ENCODE measurements around the gene GPC3. TPM values are rescaled to one million over a fixed set of nuclear protein-coding genes. Genes with fewer than 3 reads are reported as not detected.

GPC3 gene
- total RNA-seq, 3 donors from 2014 or later, result 0.46 to 0.82 (median 0.54) TPM

DNA sequence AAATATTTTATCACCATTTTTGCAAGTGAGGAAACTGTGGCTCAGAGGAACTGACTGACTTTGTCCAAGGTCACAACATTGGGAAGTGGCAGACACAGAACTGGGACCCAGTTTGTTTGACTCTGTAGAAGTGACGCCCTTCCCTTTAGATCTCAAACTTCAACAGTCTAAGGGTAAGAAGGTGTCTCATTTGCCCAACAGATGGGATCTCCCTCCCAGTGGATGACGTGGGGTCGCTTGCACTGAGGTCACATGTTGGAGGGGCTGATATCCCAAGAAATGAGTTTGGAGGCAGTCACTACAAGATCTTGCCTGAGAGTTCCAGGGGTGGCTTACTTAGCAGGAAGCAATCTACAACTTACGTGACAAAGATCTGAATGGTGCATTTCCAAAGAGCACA lies 397.6 kb downstream of the GPC3 start:
- Mint-ChIP-seq H3K9me3 (no peaks in the 10 kb centered on the region), H3K4me1 (ENCODE audit: low read depth) (no peaks in the 10 kb centered on the region), H3K4me3 (no peak overlapping the region), H3K36me3 (ENCODE audit: insufficient read depth) (no peaks in the 10 kb centered on the region), H3K27me3 (ENCODE audit: low read depth) (no peaks in the 10 kb centered on the region)
- DNase-seq, result no peak
- no peak for ATAC-seq

DNA sequence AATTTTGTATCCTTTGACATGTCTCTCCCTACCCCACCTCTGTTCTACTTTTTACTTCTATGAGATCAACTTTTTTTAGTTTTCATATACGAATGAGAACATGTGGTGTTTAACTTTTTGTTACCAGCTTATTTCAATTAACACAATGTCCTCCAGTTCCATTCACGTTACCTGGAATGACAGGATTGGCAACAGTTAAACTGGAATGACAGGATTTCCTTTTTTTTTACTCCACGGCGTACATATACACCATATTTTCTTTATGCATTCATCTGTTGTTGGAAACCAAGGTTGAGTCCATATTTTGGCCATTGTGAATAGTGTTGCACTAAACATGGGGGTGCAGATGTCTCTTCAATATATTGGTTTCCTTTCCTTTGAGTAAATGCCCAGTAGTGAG lies 398.3 kb downstream of the GPC3 start:
- no peaks in the 10 kb centered on the region for H3K27me3 Mint-ChIP-seq (ENCODE audit: low read depth)
- no peaks in the 10 kb centered on the region for H3K4me1 Mint-ChIP-seq (ENCODE audit: low read depth)
- no peak for ATAC-seq
- no peaks in the 10 kb centered on the region for H3K9me3 Mint-ChIP-seq
- H3K4me3 Mint-ChIP-seq, result no peak overlapping the region
- no peak for DNase-seq
- H3K36me3 Mint-ChIP-seq (ENCODE audit: insufficient read depth), result no peaks in the 10 kb centered on the region

DNA sequence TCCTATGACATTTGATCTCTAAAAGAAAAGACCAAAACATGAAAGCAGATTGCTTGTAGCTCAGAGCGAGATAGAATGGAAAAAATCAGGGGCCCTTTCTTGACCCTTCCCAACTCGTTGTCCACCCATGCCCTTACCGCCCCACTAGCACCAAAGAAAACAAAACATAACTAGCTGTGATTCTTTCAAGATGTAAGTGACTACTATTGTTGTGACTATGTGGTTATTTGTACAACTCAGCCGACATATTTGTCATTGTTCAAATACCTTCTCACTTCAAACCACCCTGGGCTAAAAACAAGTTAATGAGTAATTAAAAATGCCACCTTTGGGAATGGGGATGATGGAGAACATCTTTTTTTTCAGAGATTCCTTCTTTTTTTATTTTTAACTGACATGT lies 399.0 kb downstream of the GPC3 start:
- H3K4me1 Mint-ChIP-seq (ENCODE audit: low read depth), result no peaks in the 10 kb centered on the region
- H3K27me3 Mint-ChIP-seq (ENCODE audit: low read depth), result no peaks in the 10 kb centered on the region
- DNase-seq, result no peak
- no peaks in the 10 kb centered on the region for H3K9me3 Mint-ChIP-seq
- H3K36me3 Mint-ChIP-seq (ENCODE audit: insufficient read depth), result no peaks in the 10 kb centered on the region
- H3K4me3 Mint-ChIP-seq, result no peak overlapping the region
- no peak for ATAC-seq

DNA sequence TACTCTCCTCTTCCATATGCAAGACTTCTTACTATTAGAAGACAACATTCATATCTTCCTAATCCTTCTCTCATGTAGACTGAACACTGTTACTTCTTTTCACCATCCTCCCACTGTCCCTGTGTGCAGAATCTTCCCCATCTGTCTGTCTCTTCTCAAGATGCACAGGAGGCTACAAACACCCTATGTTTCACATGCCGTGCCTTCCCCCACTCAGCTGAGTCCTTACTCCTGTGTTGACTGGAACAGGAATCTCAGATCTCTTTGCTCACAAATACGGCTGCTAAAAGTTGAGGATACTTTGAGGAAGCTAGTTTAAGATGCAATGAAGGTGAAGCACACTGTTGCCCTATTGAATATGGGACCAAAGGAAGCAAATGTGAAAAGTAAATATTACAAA lies 401.6 kb downstream of the GPC3 start:
- Mint-ChIP-seq H3K27me3 (ENCODE audit: low read depth) (peaks cover 2% of the 10 kb centered on the region), H3K9me3 (no peaks in the 10 kb centered on the region), H3K4me3 (no peak overlapping the region), H3K36me3 (ENCODE audit: insufficient read depth) (no peaks in the 10 kb centered on the region), H3K4me1 (ENCODE audit: low read depth) (no peaks in the 10 kb centered on the region)
- DNase-seq (no peak), ATAC-seq (no peak)

DNA sequence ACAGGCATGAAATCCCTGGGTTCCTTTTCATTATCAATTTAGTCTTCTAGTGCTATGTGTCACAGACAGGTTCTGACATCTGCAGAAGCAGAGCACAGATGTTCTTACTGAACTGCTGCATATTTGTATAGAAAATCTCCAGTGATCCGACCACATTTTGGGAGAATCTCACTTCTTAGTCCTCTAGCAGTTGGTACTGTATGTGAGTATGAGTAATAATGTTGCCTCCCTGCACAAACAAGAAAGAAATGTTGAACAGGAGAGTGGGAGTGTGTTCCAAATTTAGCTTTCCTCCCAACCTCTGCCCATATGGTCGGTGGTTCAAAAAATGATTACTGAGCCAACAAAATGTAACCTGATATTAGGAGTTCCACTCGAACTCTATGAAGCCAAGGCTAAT lies 404.8 kb downstream of the GPC3 start:
- Mint-ChIP-seq H3K36me3 (ENCODE audit: insufficient read depth) (no peaks in the 10 kb centered on the region), H3K4me1 (ENCODE audit: low read depth) (no peaks in the 10 kb centered on the region), H3K9me3 (no peaks in the 10 kb centered on the region), H3K27me3 (ENCODE audit: low read depth) (peaks cover 2% of the 10 kb centered on the region), H3K4me3 (no peak overlapping the region)
- ATAC-seq (no peak), DNase-seq (no peak)

DNA sequence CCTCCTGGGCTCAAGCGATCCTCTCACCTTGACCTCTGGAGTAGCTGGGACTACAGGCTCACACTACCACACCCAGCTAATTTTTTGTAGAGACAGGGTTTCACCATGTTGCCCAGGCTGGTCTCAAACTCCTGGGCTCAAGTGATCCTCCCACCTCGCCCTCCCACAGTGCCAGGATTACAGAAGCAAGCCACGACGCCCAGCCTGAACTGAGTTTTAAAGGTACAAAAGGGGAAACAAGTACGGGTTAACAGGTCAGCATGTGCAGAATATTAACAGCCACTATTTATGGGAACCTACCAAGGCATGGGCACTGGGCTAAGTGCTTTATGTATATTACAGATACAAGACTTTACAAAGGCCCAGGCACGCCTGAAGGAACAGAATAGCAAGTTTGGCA lies 405.8 kb downstream of the GPC3 start:
- H3K36me3 Mint-ChIP-seq (ENCODE audit: insufficient read depth), result no peaks in the 10 kb centered on the region
- ATAC-seq (no peak), DNase-seq (no peak)
- no peaks in the 10 kb centered on the region for H3K4me1 Mint-ChIP-seq (ENCODE audit: low read depth)
- H3K27me3 Mint-ChIP-seq (ENCODE audit: low read depth), result peaks cover 2% of the 10 kb centered on the region
- no peak overlapping the region for H3K4me3 Mint-ChIP-seq
- no peaks in the 10 kb centered on the region for H3K9me3 Mint-ChIP-seq

DNA sequence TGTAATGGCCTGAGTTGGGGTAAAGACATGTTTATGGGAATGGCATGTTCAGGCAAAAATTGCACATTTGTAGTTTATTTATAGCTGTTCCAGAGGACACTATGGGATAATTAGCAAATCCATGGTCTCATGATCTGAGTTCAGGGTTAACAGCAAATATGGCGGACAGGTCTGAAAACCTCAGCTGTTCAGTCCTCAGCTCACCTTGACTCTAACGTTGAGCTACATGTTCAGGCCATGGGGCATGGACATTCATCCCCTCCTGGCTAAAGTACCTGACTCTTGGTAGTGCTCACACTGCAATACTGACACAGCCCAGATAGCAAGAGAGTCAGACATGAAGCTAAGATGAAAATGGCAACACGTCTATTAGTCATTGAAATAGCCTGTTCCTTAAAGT lies 408.5 kb downstream of the GPC3 start:
- Mint-ChIP-seq H3K4me1 (ENCODE audit: low read depth) (no peaks in the 10 kb centered on the region), H3K36me3 (ENCODE audit: insufficient read depth) (no peaks in the 10 kb centered on the region), H3K27me3 (ENCODE audit: low read depth) (peaks cover 2% of the 10 kb centered on the region), H3K4me3 (no peak overlapping the region), H3K9me3 (no peaks in the 10 kb centered on the region)
- DNase-seq (no peak), ATAC-seq (no peak)

DNA sequence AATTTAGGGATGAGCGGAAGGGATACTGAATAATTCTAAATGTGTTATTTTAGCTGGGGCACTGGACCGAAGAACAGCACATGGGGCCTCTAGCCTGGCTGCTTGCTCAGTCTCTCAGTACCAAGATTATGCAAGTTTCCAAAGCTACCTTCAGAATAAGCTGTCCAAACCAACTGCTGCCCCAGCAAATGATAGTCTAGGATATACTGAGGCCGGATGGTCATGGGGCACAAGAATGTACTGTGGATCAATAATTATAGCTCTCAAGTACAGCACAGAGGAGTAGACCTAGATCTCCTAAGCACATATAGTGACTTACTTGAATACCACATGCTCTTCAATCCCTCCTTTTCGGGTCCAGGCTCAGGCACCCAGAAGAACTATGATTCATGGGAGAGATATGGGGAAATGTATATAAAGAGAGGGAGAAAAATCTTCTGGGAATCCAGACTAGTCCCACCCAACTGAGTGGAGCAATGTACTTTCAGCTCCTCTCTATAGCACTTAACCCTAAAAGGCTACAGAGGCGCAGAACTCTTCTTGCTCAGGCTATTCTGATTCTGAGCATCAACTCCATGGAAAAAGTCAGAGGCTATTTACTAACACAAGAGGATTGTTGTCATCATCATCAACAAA lies 409.8 kb downstream of the GPC3 start:
- no peaks in the 10 kb centered on the region for H3K4me1 Mint-ChIP-seq (ENCODE audit: low read depth)
- DNase-seq (no peak), ATAC-seq (no peak)
- H3K9me3 Mint-ChIP-seq, result no peaks in the 10 kb centered on the region
- no peak overlapping the region for H3K4me3 Mint-ChIP-seq
- H3K27me3 Mint-ChIP-seq (ENCODE audit: low read depth), result peaks cover 2% of the 10 kb centered on the region
- no peaks in the 10 kb centered on the region for H3K36me3 Mint-ChIP-seq (ENCODE audit: insufficient read depth)

DNA sequence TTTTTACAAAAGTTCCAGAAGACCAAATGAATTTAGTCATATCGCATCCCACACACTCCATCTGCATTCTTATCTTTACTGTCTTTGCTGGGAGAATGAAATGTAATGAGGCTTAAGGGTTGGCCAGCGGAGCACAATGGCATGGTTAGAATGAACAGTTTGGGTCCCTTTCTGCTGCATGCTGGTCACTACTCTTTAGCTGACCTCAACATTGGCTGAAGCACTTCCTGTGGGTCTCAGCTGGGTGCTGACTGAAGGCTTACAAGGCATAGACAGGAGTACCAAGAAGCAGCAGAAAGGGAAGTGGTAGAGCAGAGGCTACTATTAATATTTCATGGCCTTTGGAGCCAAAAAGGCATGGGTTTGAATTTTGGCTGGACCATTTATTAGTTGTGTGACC lies 410.7 kb downstream of the GPC3 start:
- H3K27me3 Mint-ChIP-seq (ENCODE audit: low read depth), result no peaks in the 10 kb centered on the region
- ATAC-seq (no peak), DNase-seq (no peak)
- H3K36me3 Mint-ChIP-seq (ENCODE audit: insufficient read depth), result no peaks in the 10 kb centered on the region
- no peak overlapping the region for H3K4me3 Mint-ChIP-seq
- no peaks in the 10 kb centered on the region for H3K4me1 Mint-ChIP-seq (ENCODE audit: low read depth)
- no peaks in the 10 kb centered on the region for H3K9me3 Mint-ChIP-seq

DNA sequence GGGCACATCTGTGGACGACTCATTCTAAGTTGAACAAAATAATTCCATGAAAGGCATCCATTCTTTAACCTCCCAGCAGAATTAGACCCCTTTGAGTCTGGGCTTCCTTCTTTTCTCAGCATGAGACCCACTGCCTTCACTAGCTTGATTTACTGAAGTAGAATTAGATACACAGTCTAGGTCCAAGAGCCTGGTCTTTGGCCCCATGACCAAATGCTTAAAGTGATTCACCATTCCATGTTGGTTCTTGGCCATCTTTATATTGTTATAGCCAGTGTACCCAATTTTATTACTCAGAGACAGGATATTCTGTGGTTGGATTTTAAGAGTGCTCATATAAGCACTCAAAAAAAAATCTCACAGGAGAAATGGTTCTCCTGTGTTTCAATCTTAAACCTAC lies 414.8 kb downstream of the GPC3 start:
- Mint-ChIP-seq H3K9me3 (no peaks in the 10 kb centered on the region), H3K27me3 (ENCODE audit: low read depth) (no peaks in the 10 kb centered on the region), H3K4me3 (no peak overlapping the region), H3K36me3 (ENCODE audit: insufficient read depth) (no peaks in the 10 kb centered on the region), H3K4me1 (ENCODE audit: low read depth) (no peaks in the 10 kb centered on the region)
- no peak for ATAC-seq
- DNase-seq, result no peak

DNA sequence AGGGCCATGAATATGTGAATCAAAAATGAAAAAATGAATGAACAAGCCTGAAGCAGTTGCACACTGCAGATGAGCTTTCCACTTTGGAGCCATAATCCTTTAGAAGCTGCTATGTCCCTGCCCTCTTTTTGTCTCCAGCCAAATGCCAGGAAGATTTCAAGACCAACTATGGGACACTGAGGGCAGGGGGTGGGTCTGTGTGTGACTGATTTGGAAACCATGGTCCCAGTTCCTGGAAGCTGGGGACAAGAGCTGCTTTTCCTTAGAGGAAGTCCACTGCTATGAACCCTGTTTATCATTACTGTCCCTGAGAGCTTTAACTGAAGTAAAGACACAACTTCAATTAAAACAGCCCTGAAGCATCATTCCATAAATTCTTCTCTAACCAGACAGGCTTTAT lies 416.2 kb downstream of the GPC3 start:
- no peaks in the 10 kb centered on the region for H3K4me1 Mint-ChIP-seq (ENCODE audit: low read depth)
- H3K9me3 Mint-ChIP-seq, result no peaks in the 10 kb centered on the region
- no peaks in the 10 kb centered on the region for H3K36me3 Mint-ChIP-seq (ENCODE audit: insufficient read depth)
- H3K4me3 Mint-ChIP-seq, result no peak overlapping the region
- DNase-seq (no peak), ATAC-seq (no peak)
- no peaks in the 10 kb centered on the region for H3K27me3 Mint-ChIP-seq (ENCODE audit: low read depth)

DNA sequence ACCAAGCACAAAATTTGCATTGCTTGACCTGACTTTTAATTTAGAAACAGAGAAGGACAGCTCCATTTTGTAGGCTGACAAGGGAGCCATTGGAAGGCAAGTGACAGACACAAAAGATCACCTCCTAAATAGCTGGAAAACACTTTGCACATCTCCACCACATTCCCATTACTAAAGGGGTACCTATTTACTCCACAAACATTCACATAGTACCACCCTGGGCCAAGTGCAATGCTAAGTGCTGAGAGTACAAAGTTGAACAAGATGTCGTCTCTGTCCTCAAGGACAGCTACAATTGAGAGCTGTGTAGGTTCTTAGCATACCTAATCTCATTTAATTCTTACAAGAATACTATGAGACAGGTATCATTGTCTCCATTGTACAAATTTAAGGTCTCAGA lies 417.3 kb downstream of the GPC3 start:
- no peaks in the 10 kb centered on the region for H3K36me3 Mint-ChIP-seq (ENCODE audit: insufficient read depth)
- no peaks in the 10 kb centered on the region for H3K27me3 Mint-ChIP-seq (ENCODE audit: low read depth)

DNA sequence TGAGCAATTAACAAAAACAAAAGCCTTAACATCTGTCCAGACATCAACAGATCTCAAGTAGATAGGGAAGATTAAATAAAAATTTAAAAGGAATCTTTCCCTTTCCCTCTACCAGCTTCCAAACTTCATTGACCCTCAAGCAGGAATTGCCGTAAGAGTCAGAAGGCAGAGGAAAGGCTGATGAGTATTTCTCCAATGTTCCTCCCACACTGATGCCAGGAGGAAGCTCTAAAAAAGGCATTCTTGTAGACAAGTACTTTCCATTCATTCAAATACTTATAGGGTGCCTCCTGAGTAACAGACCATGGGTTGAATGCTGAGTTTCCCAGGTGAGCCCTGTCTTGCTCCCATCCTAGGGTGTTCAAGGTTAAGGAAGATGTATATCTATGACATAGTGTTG lies 418.5 kb downstream of the GPC3 start:
- H3K36me3 Mint-ChIP-seq (ENCODE audit: insufficient read depth), result no peaks in the 10 kb centered on the region
- no peak overlapping the region for H3K4me3 Mint-ChIP-seq

More for the DNA sequence above, 417.3 kb downstream of the GPC3 start:
- no peak for DNase-seq
- no peaks in the 10 kb centered on the region for H3K4me1 Mint-ChIP-seq (ENCODE audit: low read depth)
- no peak overlapping the region for H3K4me3 Mint-ChIP-seq
- ATAC-seq, result no peak
- H3K9me3 Mint-ChIP-seq, result no peaks in the 10 kb centered on the region

DNA sequence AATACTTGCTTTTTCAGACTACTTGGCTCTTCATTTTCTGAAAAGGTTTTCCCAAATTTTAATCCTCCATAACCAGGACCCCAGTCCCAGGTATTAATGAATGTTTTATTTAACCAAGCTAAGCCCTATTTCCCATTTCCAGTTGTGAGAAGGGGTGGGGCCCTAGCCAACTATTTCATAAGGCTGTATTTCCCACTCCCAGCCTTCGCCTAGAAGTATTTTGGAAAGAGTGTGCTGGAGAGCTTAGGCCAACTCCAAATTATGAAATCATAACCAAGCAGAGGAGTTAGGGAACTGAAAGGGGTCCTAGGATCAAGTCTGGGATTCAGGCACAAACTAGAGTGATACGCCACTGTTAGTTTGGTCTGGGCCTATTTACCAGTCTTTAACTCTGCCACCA lies 421.7 kb downstream of the GPC3 start:
- DNase-seq (no peak), ATAC-seq (no peak)
- Mint-ChIP-seq H3K4me1 (ENCODE audit: low read depth) (no peaks in the 10 kb centered on the region), H3K27me3 (ENCODE audit: low read depth) (no peaks in the 10 kb centered on the region), H3K9me3 (no peaks in the 10 kb centered on the region), H3K4me3 (no peak overlapping the region), H3K36me3 (ENCODE audit: insufficient read depth) (no peaks in the 10 kb centered on the region)

More for the DNA sequence above, 418.5 kb downstream of the GPC3 start:
- DNase-seq (no peak), ATAC-seq (no peak)
- Mint-ChIP-seq H3K9me3 (no peaks in the 10 kb centered on the region), H3K4me1 (ENCODE audit: low read depth) (no peaks in the 10 kb centered on the region), H3K27me3 (ENCODE audit: low read depth) (no peaks in the 10 kb centered on the region)

DNA sequence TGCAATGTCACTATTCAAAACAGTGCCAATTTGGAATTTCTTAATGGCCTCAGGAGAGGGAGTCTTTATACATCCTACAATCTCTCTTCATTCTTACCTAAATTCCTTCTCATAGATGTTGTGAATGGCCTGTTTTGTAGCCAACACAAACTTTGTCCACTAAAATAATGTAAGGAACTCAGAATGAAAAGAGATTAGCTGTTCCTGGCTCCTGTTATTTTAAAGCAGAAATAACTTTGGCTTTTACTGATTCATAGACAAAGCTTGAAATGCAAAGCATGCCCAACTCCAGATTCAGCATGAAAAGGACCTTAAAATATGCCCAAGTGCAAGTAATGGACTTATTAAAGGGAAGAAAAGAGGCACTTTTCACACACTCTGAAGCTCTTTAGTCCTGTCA lies 424.1 kb downstream of the GPC3 start:
- ATAC-seq, result no peak

DNA sequence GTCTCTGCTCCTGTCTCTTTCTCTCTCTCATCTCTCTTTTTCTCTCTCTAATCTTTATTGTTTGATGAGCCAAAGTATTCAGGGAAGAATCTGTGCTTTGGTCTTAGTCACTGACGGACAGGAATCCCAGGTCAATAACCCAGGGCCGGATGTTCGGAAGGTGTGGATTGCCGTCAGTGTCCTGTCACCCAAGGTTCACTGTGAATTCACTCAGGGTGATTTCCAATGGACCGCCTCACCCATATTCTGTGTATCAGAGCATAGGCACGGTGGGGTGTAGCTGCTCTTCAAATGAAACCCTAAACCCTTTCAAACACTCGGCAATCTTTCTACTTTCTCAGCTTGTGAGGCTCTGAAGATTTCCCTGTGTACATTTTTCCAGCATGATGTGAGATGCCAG lies 425.5 kb downstream of the GPC3 start:
- Mint-ChIP-seq H3K36me3 (ENCODE audit: insufficient read depth) (no peaks in the 10 kb centered on the region), H3K4me1 (ENCODE audit: low read depth) (no peaks in the 10 kb centered on the region), H3K9me3 (peaks cover 8% of the 10 kb centered on the region), H3K4me3 (no peak overlapping the region), H3K27me3 (ENCODE audit: low read depth) (peaks cover 2% of the 10 kb centered on the region)
- DNase-seq (no peak), ATAC-seq (no peak)

More for the DNA sequence above, 424.1 kb downstream of the GPC3 start:
- DNase-seq, result no peak
- no peak overlapping the region for H3K4me3 Mint-ChIP-seq
- H3K4me1 Mint-ChIP-seq (ENCODE audit: low read depth), result no peaks in the 10 kb centered on the region
- H3K27me3 Mint-ChIP-seq (ENCODE audit: low read depth), result peaks cover 2% of the 10 kb centered on the region
- H3K36me3 Mint-ChIP-seq (ENCODE audit: insufficient read depth), result no peaks in the 10 kb centered on the region
- H3K9me3 Mint-ChIP-seq, result no peaks in the 10 kb centered on the region

Data from activated T-cell treated with anti-CD3 and anti-CD28 coated beads, Interleukin-2, amount 50 U/mL, for 4 hours (primary cell).